Measurements from ENCODE around the gene ARHGAP6. TPM values are rescaled to one million over a fixed set of nuclear protein-coding genes. Genes with fewer than 3 reads are reported as not detected.
A peak's percentile ranks its signal among the peaks of the same experiment; 100 is the strongest.

Gene ARHGAP6
- total and polyA plus RNA-seq, 2 of the 4 experiments (the other 2 are of a cell fraction) = 1.4 to 1.8 TPM

DNA sequence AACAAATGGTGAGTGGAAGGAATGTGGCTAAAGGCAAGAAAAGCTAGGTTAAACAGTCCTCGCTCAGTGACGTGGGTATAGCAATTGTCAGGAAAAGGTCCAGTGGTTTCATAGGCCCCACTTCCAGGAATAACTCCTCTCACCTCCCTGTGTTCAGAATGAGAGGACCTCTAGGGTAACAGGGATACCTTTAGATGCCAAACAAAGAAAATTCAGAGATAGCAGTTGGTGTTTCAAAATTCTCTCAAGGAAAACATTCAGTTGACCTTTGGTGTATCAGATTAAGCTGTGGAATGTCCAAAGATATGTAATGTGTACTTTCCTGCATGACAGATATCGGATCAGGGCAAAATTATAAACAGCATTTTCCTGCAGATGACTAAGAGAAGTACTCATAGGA lies 155.9 kb downstream of the ARHGAP6 start:
- no TSS peak for BruUV-seq (replicated peaks)
- TF ChIP-seq RAD21 (IDR thresholded peaks at IDR 0.05; ENCODE audit: low read length) (no peak), CEBPB (IDR thresholded peaks at IDR 0.05; ENCODE audit: low read depth, low read length) (0 out of 2 replicates have a peak, but pooled peaks have one; percentile 4)
- H4K20me1 ChIP-seq (ENCODE audit: insufficient read depth, low read length) = no peaks in the 10 kb centered on the region
- H2BK20ac ChIP-seq (ENCODE audit: low read depth, low read length) = peak overlapping the region; percentile 86
- no peak overlapping the region for H4K91ac ChIP-seq (ENCODE audit: insufficient read depth, low read depth, low read length)
- H3K4me3 ChIP-seq (ENCODE audit: insufficient read depth, low read depth, low read length) = no peak overlapping the region
- no peak overlapping the region for H2AFZ ChIP-seq (replicated peaks; ENCODE audit: low read length, poor library complexity)
- H3K4ac ChIP-seq (ENCODE audit: low read depth, low read length) = peak overlapping the region; percentile 74
- peak overlapping the region; percentile 98 for H3K27ac ChIP-seq (ENCODE audit: insufficient read depth, low read length)
- no peak overlapping the region for H2AK5ac ChIP-seq (ENCODE audit: low read depth, low read length)
- H3K9ac ChIP-seq (ENCODE audit: low read depth, low read length) = no peak overlapping the region; the same call in 1 of the 2 replicates
- in situ Hi-C loops (cut with MboI; ENCODE audit: low sequenced_read_pairs) (loop anchor here (10.0 kb wide), 1 partner anchor 125 kb away; no protein-coding TSS in a partner anchor), dilution Hi-C loops (cut with HindIII; ENCODE audit: low sequenced_read_pairs, unreplicated experiment) (no loop called here), intact Hi-C loops (cut with micrococcal nuclease) (no loop called here)
- peaks cover 4% of the 10 kb centered on the region; the same call in 1 of the 2 replicates for H3K4me1 ChIP-seq (ENCODE audit: control insufficient read depth, insufficient read depth, low read length)
- H2BK5ac ChIP-seq (ENCODE audit: low read depth, low read length, poor library complexity, severe bottlenecking) = peak overlapping the region; percentile 80
- POLR2A ChIA-PET (ENCODE audit: unreplicated experiment) = no interaction called here
- H3K14ac ChIP-seq (replicated peaks; ENCODE audit: low read depth, low read length) = no peak overlapping the region
- H3K18ac ChIP-seq (ENCODE audit: low read depth, low read length) = peak overlapping the region; percentile 76; the same call in 1 of the 2 replicates
- H2AK9ac ChIP-seq (replicated peaks; ENCODE audit: low read depth, low read length, poor library complexity) = no peak overlapping the region
- H3K9me3 ChIP-seq (ENCODE audit: control insufficient read depth, insufficient read depth, low read length) = 0 out of 2 replicates have a peak, but pooled peaks cover 1% of the 10 kb centered on the region
- DNase-seq (peak; percentile 76), ATAC-seq (ENCODE audit: low read depth) (peak; percentile 91)
- WGBS, 2 experiments (ENCODE audit: extremely low coverage in 2 of 2, insufficient read length in 1 of 2) = no CpG with 5 or more reads among the region's 3 CpGs
- peak overlapping the region; percentile 86; the same call in 1 of the 2 replicates for H4K5ac ChIP-seq (ENCODE audit: low read depth, low read length)
- H3K23ac ChIP-seq (ENCODE audit: low read depth, low read length) = peak overlapping the region; percentile 60; the same call in 1 of the 2 replicates
- H4K8ac ChIP-seq (ENCODE audit: low read depth in 2 of 2, low read length in 2 of 2) = peak overlapping the region in 1 of 2 experiments; percentile 46; a peak in 2 of 4 replicates
- no peak overlapping the region; the same call in 2 of the 3 replicates for H2BK15ac ChIP-seq (ENCODE audit: low read depth, low read length)
- peak overlapping the region; percentile 39; the same call in 1 of the 2 replicates for H3K56ac ChIP-seq (ENCODE audit: extremely low read depth, insufficient read depth, low read length)
- no peaks in the 10 kb centered on the region for H3K27me3 ChIP-seq (ENCODE audit: control insufficient read depth, insufficient read depth, low read length)
- no peaks in the 10 kb centered on the region for H3K9me1 ChIP-seq (ENCODE audit: insufficient read depth, low read length)
- peak overlapping the region; percentile 90 for H2BK120ac ChIP-seq (ENCODE audit: low read depth, low read length)
- H3K4me2 ChIP-seq (ENCODE audit: low read depth, low read length) = peak overlapping the region; percentile 46; the same call in 1 of the 2 replicates
- H3K79me1 ChIP-seq (ENCODE audit: low read depth in 1 of 2, low read length in 2 of 2) = no peaks in the 10 kb centered on the region
- H3K36me3 ChIP-seq (ENCODE audit: control insufficient read depth, insufficient read depth, low read length) = no peaks in the 10 kb centered on the region
- CTCF ChIA-PET = interaction anchor here (0.9 kb wide), 1 partner anchor 22 kb away, joined by 3 read pairs; no protein-coding TSS in a partner anchor
